Liver (tissue), 3 donors: ENCODE data around the gene GTPBP8.

Source experiments
- ATF3 ChIP-seq: IDR thresholded peaks from 2 replicates; pipeline ENCODE4 v1.6.1; 2016; ENCODE audit warnings: antibody characterized with exemption
- CTCF ChIP-seq: fragments of 150-350 bp; IDR thresholded peaks from 2 replicates; pipeline ENCODE4 v1.5.1; 2017; ENCODE audit warnings: improper control_type of control experiment, low read depth, low read length; ENCODE audit not compliant: missing input control
- EGR1 ChIP-seq, 2 donors: IDR thresholded peaks; 2 replicates each; pipeline ENCODE4 v1.6.1; 2016 to 2018; ENCODE audit warnings: antibody characterized with exemption in 2 of 2, low read depth in 2 of 2
- FOXA1 ChIP-seq: IDR thresholded peaks from 2 replicates; pipeline ENCODE4 v1.6.1; 2016; ENCODE audit warnings: antibody characterized with exemption
- GABPA ChIP-seq, 2 donors: IDR thresholded peaks in 1 of 2; conservative IDR thresholded peaks in 1 of 2; 2 replicates each; pipeline ENCODE4 v1.6.1; 2016; ENCODE audit warnings: antibody characterized with exemption in 2 of 2, mild to moderate bottlenecking in 1 of 2, moderate library complexity in 1 of 2
- HNF4A ChIP-seq, 2 donors: conservative IDR thresholded peaks; 2 replicates each; pipeline ENCODE4 v1.6.1; 2016; ENCODE audit warnings: antibody characterized with exemption in 2 of 2, mild to moderate bottlenecking in 2 of 2
- HNF4G ChIP-seq: IDR thresholded peaks from 2 replicates; pipeline ENCODE4 v1.6.1; 2016; ENCODE audit warnings: antibody characterized with exemption
- RAD21 ChIP-seq, 2 donors: IDR thresholded peaks; 2 replicates each; pipeline ENCODE4 v1.6.1; 2016; ENCODE audit warnings: antibody characterized with exemption in 2 of 2, mild to moderate bottlenecking in 2 of 2
- REST ChIP-seq: IDR thresholded peaks from 2 replicates; pipeline ENCODE4 v1.6.1; 2016; ENCODE audit warnings: antibody characterized with exemption, mild to moderate bottlenecking
- SP1 ChIP-seq: IDR thresholded peaks from 2 replicates; pipeline ENCODE4 v1.6.1; 2018; ENCODE audit warnings: antibody characterized with exemption, mild to moderate bottlenecking
- TAF1 ChIP-seq: conservative IDR thresholded peaks from 2 replicates; pipeline ENCODE4 v1.6.1; 2016; ENCODE audit warnings: antibody characterized with exemption, mild to moderate bottlenecking
- YY1 ChIP-seq: IDR thresholded peaks from 2 replicates; pipeline ENCODE4 v1.6.1; 2016; ENCODE audit warnings: antibody characterized with exemption, mild to moderate bottlenecking
- donor health status: healthy.
- donor health status: healthy.

GRCh38 chr3:113043686-113044085, 52.9 kb downstream of the GTPBP8 start:
- no peak for TF ChIP-seq RAD21 (IDR thresholded peaks at IDR 0.05)
- TF ChIP-seq YY1, result no peak
- TF ChIP-seq CTCF, result no peak
- no peak for TF ChIP-seq EGR1 (IDR thresholded peaks at IDR 0.05; ENCODE audit: low read depth in 2 of 2)
- no peak for TF ChIP-seq SP1
- no peak for TF ChIP-seq REST
- no peak for TF ChIP-seq ATF3
- TF ChIP-seq GABPA (IDR thresholded peaks at IDR 0.05 in 1 of 2, conservative IDR thresholded peaks at IDR 0.05 in 1 of 2), result no peak
- no peak for TF ChIP-seq TAF1
- no peak for TF ChIP-seq HNF4A (conservative IDR thresholded peaks at IDR 0.05)
- TF ChIP-seq HNF4G, result no peak
- no peak for TF ChIP-seq FOXA1
